GM20000 (cell line): ENCODE data around the gene TTC13.

Experiments used
- DNase-seq: peaks from one replicate; pipeline ENCODE4 v3.0.0; 2012; ENCODE audit warnings: low spot score
- TF ChIP-seq, protein P1 (sequence below): IDR thresholded peaks from 2 replicates; pipeline ENCODE4 v1.5.1; 2012; ENCODE audit warnings: mild to moderate bottlenecking, control low read depth; ENCODE audit errors: extremely low read depth, missing control alignments

TTC13 gene

GRCh38 chr1:230976825-230977747 lies 1.6 kb downstream of the TTC13 start:
- TF ChIP-seq, protein P1, sequence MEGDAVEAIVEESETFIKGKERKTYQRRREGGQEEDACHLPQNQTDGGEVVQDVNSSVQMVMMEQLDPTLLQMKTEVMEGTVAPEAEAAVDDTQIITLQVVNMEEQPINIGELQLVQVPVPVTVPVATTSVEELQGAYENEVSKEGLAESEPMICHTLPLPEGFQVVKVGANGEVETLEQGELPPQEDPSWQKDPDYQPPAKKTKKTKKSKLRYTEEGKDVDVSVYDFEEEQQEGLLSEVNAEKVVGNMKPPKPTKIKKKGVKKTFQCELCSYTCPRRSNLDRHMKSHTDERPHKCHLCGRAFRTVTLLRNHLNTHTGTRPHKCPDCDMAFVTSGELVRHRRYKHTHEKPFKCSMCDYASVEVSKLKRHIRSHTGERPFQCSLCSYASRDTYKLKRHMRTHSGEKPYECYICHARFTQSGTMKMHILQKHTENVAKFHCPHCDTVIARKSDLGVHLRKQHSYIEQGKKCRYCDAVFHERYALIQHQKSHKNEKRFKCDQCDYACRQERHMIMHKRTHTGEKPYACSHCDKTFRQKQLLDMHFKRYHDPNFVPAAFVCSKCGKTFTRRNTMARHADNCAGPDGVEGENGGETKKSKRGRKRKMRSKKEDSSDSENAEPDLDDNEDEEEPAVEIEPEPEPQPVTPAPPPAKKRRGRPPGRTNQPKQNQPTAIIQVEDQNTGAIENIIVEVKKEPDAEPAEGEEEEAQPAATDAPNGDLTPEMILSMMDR = no peak
- peak; percentile 22 for DNase-seq

DNA sequence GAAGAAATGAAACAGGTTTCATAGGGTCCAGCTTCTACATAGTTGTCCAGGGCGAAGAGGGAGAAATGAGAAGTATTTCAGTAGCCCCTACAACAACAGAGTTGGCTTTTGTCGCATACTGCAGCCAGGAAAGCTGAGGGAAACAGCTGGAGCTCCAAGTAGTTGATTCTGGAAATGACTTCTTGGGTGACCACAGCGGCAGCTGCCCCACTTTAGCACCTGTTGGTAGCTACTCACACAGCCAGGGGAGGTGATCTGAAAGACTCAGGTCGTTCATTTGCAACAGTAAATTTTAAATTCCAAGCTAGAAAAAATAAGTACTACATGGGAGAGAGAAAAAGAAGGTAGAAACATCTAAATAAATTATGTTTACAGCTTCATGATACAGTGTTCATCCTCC lies 2.3 kb downstream of the TTC13 start:
- TF ChIP-seq, protein P1 = no peak
- DNase-seq = no peak

- no peak for DNase-seq
- TF ChIP-seq, protein P1 = no peak
Measured at GRCh38 chr1:230975636-230976035, 3.0 kb downstream of the TTC13 start.

DNA sequence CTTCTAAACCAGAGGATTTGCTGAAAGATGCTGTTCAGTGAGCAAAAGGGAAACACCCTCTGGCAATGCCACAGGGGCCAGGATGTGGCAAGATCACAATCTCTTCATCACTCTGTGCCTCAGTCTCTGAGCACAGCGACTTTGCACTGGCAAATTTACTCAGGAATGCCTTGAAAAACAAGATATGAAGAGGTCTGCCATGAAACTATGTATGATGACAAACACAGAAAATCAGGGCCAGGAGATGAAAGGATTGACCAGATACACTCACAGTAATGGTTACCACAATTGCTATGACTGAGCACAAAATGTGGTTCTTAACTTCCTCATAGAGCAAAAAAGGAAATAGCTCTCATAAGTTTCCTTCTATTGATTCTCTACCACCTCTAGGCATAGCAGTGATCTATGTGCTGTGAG lies 5.8 kb downstream of the TTC13 start:
- TF ChIP-seq, protein P1 = no peak
- peak; percentile 45 for DNase-seq

- TF ChIP-seq, protein P1 = no peak
- no peak for DNase-seq
Measured at GRCh38 chr1:230971771-230972170, 6.9 kb downstream of the TTC13 start.

GRCh38 chr1:230970432-230970831 lies 8.2 kb downstream of the TTC13 start:
- TF ChIP-seq, protein P1 = no peak
- DNase-seq = no peak

DNA sequence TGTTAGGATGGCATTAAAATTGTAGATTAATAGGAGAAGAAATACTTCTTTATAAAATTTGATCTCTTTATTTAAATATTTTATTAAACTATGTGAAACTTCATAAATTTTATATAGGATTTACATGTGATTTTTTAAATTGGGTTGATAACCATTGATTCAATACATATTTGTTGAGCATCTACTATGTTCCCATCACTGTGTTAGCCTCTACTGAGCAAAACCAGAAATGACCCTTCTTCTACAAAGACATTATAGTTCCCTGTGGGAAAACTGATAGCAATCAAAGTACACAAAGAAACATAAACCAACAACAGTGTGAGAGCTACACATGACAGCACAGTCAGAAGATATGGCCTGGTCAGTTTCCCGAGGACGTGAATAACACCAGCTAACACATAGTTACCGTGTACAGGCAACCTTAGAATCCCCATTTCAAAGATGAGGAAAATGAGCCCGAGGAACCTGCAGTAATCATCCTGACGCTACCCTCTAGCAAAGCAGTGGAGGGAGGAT lies 12.2 kb downstream of the TTC13 start:
- no peak for DNase-seq
- TF ChIP-seq, protein P1 = no peak
